A549 (cell line): ENCODE results near the gene GLCE. TPM values are rescaled to one million over a fixed set of nuclear protein-coding genes. Genes with fewer than 3 reads are reported as not detected.

Experiments used
- ATAC-seq, 2 experiments: fragments of 200-7000 bp in 1 of 2; fragments of >200 bp in 1 of 2; cut with Nextera tagmentation in 1 of 2; cut with Tn5 transposase in 1 of 2; 3 replicates each; pipeline versions ENCODE4 v1.8.0 to v1.9.1; 2018 to 2020; ENCODE audit warnings: mild to moderate bottlenecking in 1 of 2, moderate library complexity in 1 of 2
- CTCF ChIA-PET: fragments of 300-600 bp; sonication (Branson Sonifier 250); formaldehyde crosslinking; extraction: SDS; loops from one replicate; lab custom pipeline; 2021; ENCODE audit warnings: antibody characterized with exemption, inconsistent platforms; lab: Yijun Ruan, JAX
- POLR2A ChIA-PET: fragments of 350-600 bp; formaldehyde crosslinking; extraction: SDS; loops from one replicate; lab custom pipeline; 2021; ENCODE audit warnings: antibody characterized with exemption, inconsistent platforms; lab: Yijun Ruan, JAX
- DNase-seq, 2 experiments: peaks; one replicate each; pipeline versions ENCODE4 v3.0.0 to v3.0.0-alpha.2; 2011 to 2016; ENCODE audit warnings: low read depth in 1 of 2, low spot score in 1 of 2
- FAIRE-seq: peaks from 2 replicates; lab custom pipeline; 2011; peaks lifted over from hg19 to GRCh38; lab: Jason Lieb, UNC
- H3K27ac ChIP-seq, 2 experiments: fragments of >200 bp; sonication (Bioruptor Twin); formaldehyde crosslinking; 3 replicates each; pipeline ENCODE4 v1.5.1; 2016 to 2017
- H3K4me1 ChIP-seq: fragments of >200 bp; sonication (Bioruptor Twin); formaldehyde crosslinking; 3 replicates; pipeline ENCODE4 v1.6.1; 2016
- H3K4me2 ChIP-seq: fragments of >200 bp; sonication (Bioruptor Twin); formaldehyde crosslinking; 3 replicates; pipeline ENCODE4 v1.6.1; 2016
- H3K4me3 ChIP-seq: fragments of >200 bp; sonication (Bioruptor Twin); formaldehyde crosslinking; 3 replicates; pipeline ENCODE4 v1.5.1; 2016
- H3K9me3 ChIP-seq: fragments of >200 bp; sonication (Bioruptor Twin); formaldehyde crosslinking; 3 replicates; pipeline ENCODE4 v1.6.1; 2016
- CBX2 ChIP-seq: fragments of 200-600 bp; sonication (generic); IDR thresholded peaks from 2 replicates; pipeline ENCODE4 v1.6.1; 2016; ENCODE audit warnings: low read depth, mild to moderate bottlenecking, borderline replicate concordance
- CEBPB ChIP-seq, 2 experiments: fragments of >200 bp in 1 of 2; sonication (Bioruptor Twin) in 1 of 2; formaldehyde crosslinking in 1 of 2; IDR thresholded peaks; 2 replicates each; pipeline ENCODE4 v1.6.1; 2012 to 2016
- CHD4 ChIP-seq: fragments of 200-600 bp; sonication (generic); IDR thresholded peaks from 2 replicates; pipeline ENCODE4 v1.6.1; 2016; ENCODE audit warnings: antibody characterized with exemption, mild to moderate bottlenecking, borderline replicate concordance
- EHF ChIP-seq: fragments of 250-450 bp; sonication (Bioruptor Pico); IDR thresholded peaks from 2 replicates; pipeline ENCODE4 v1.5.0; 2020; ENCODE audit warnings: mild to moderate bottlenecking
- EP300 ChIP-seq, 2 experiments: fragments of >200 bp; sonication (Bioruptor Twin); formaldehyde crosslinking; IDR thresholded peaks; 2 replicates in 1 of 2; 3 replicates in 1 of 2; pipeline ENCODE4 v1.6.1; 2016 to 2017
- ESRRA ChIP-seq: fragments of 150-350 bp; IDR thresholded peaks from 2 replicates; pipeline ENCODE4 v1.6.1; 2014; ENCODE audit warnings: mild to moderate bottlenecking, low read length, borderline replicate concordance
- FOXS1 ChIP-seq: fragments of 250-450 bp; sonication (Bioruptor Pico); IDR thresholded peaks from 2 replicates; pipeline ENCODE4 v1.5.0; 2020; ENCODE audit warnings: mild to moderate bottlenecking, moderate library complexity
- HOXA7 ChIP-seq: fragments of 250-450 bp; sonication (Bioruptor Pico); IDR thresholded peaks from 2 replicates; pipeline ENCODE4 v1.5.0; 2020; ENCODE audit warnings: mild to moderate bottlenecking, moderate library complexity
- JUN ChIP-seq, 2 experiments: fragments of >200 bp; sonication (Bioruptor Twin); formaldehyde crosslinking; IDR thresholded peaks; 2 replicates in 1 of 2; 3 replicates in 1 of 2; pipeline ENCODE4 v1.6.1; 2016 to 2017
- JUNB ChIP-seq: fragments of >200 bp; sonication (Bioruptor Twin); formaldehyde crosslinking; IDR thresholded peaks from 2 replicates; pipeline ENCODE4 v1.6.1; 2016
- KDM1A ChIP-seq: fragments of 200-600 bp; sonication (generic); IDR thresholded peaks from 2 replicates; pipeline ENCODE4 v1.6.1; 2016; ENCODE audit warnings: low read depth, mild to moderate bottlenecking
- MAFK ChIP-seq: fragments of 450-650 bp; IDR thresholded peaks from 2 replicates; pipeline ENCODE4 v1.6.1; 2014; ENCODE audit not compliant: partially characterized antibody
- NR3C1 ChIP-seq: fragments of >200 bp; sonication (Bioruptor Twin); formaldehyde crosslinking; IDR thresholded peaks from 3 replicates; pipeline ENCODE4 v1.6.1; 2017
- PHF8 ChIP-seq: fragments of 200-600 bp; sonication (generic); IDR thresholded peaks from 2 replicates; pipeline ENCODE4 v1.6.1; 2016; ENCODE audit warnings: low read depth, mild to moderate bottlenecking, antibody characterized with exemption, moderate library complexity, borderline replicate concordance
- POLR2A ChIP-seq: IDR thresholded peaks from 2 replicates; pipeline ENCODE4 v1.6.1; 2012; ENCODE audit warnings: mild to moderate bottlenecking, low read length
- RCOR1 ChIP-seq: fragments of 150-350 bp; IDR thresholded peaks from 2 replicates; pipeline ENCODE4 v1.6.1; 2014; ENCODE audit warnings: antibody characterized with exemption, low read length, low read depth
- RFX5 ChIP-seq: fragments of 450-650 bp; IDR thresholded peaks from 2 replicates; pipeline ENCODE4 v1.7.1; 2014; ENCODE audit warnings: antibody characterized with exemption, mild to moderate bottlenecking, moderate library complexity
- SREBF2 ChIP-seq: fragments of 450-650 bp; IDR thresholded peaks from 2 replicates; pipeline ENCODE4 v1.6.1; 2014; ENCODE audit warnings: mild to moderate bottlenecking, moderate library complexity
- TFCP2L1 ChIP-seq: fragments of 250-450 bp; sonication (Bioruptor Pico); IDR thresholded peaks from 2 replicates; pipeline ENCODE4 v1.5.0; 2021; ENCODE audit warnings: mild to moderate bottlenecking
- TP53 ChIP-seq: fragments of 250-450 bp; sonication (Bioruptor Pico); IDR thresholded peaks from 2 replicates; pipeline ENCODE4 v1.5.0; 2021; ENCODE audit warnings: mild to moderate bottlenecking, moderate library complexity
- ZSCAN20 ChIP-seq: fragments of 250-450 bp; sonication (Bioruptor Pico); IDR thresholded peaks from 2 replicates; pipeline ENCODE4 v1.8.0; 2022; ENCODE audit warnings: mild to moderate bottlenecking, moderate library complexity
- WGBS: methylation state at CpG from one replicate; pipeline ENCODE4 v1.1.6; 2017; ENCODE audit errors: missing lambda C conversion rate; 5-methylcytosine and 5-hydroxymethylcytosine counted together
- polyA plus RNA-seq, 4 experiments: library from polyadenylated mRNA; depleted of rRNA in 3 of 4; stranded (reverse); fragments of >200 nt; fragmentation: RNase III in 1 of 4; extraction: RNeasy Plus Mini Kit Qiagen cat#74134 plus additional on column Dnase treatment in 1 of 4; gene quantifications; 2 replicates in 3 of 4; 3 replicates in 1 of 4; pipeline ENCODE4 v1.2.3, GENCODE V29; 2011 to 2017
- TF ChIP-seq, protein P1 (sequence below): fragments of 250-450 bp; sonication (Bioruptor Pico); IDR thresholded peaks from 2 replicates; pipeline ENCODE4 v1.5.0; 2021; ENCODE audit warnings: mild to moderate bottlenecking, moderate library complexity, borderline replicate concordance
- TF ChIP-seq, protein P2 (sequence below): fragments of 450-650 bp; IDR thresholded peaks from 2 replicates; pipeline ENCODE4 v1.6.1; 2014; ENCODE audit warnings: antibody characterized with exemption

GLCE gene
- polyA plus RNA-seq, 2 of the 4 experiments (the other 2 are of a cell fraction), result 19.6 to 41.8 TPM

- FAIRE-seq (no peak), ATAC-seq (no peak), DNase-seq (no peak)
- ChIA-PET CTCF (interaction anchor here (1.0 to 1.2 kb wide), 2 partner anchors 13 to 25 kb away, joined by 3 read pairs; no protein-coding TSS in a partner anchor), POLR2A (interaction anchor here (1.0 kb wide), 1 partner anchor 39 kb away, joined by 3 read pairs; the partner anchor contains the start of gene GLCE)
- H3K4me3 ChIP-seq, result no peak overlapping the region
- 87% methylated on average over 5 of the region's 5 CpGs for WGBS
- no peak for TF ChIP-seq FOXS1
- TF ChIP-seq CHD4, result no peak
- TF ChIP-seq NR3C1, result no peak
- TF ChIP-seq RCOR1, result no peak
- no peak for TF ChIP-seq JUN (IDR thresholded peaks at IDR 0.05)
- no peak for TF ChIP-seq KDM1A
- no peak for TF ChIP-seq ESRRA
- no peak for TF ChIP-seq EP300 (IDR thresholded peaks at IDR 0.05)
- TF ChIP-seq JUNB, result no peak
- no peak for TF ChIP-seq HOXA7
- no peaks in the 10 kb centered on the region for H3K9me3 ChIP-seq
- no peak overlapping the region for H3K4me2 ChIP-seq
- H3K27ac ChIP-seq, result no peak overlapping the region
- H3K4me1 ChIP-seq, result peaks cover 11% of the 10 kb centered on the region
Measured at GRCh38 chr15:69121198-69121828, 39.1 kb upstream of the GLCE start.

GRCh38 chr15:69125236-69125635 is 35.2 kb upstream of the GLCE start:
- no peak for FAIRE-seq
- H3K4me1 ChIP-seq, result peaks cover 24% of the 10 kb centered on the region
- TF ChIP-seq TFCP2L1 (CRISPR knock-in tag) (no peak), HOXA7 (no peak), MAFK (no peak), CBX2 (no peak), EHF (no peak), RFX5 (no peak), PHF8 (no peak), RCOR1 (no peak), TP53 (CRISPR knock-in tag) (no peak), SREBF2 (no peak), EP300 (IDR thresholded peaks at IDR 0.05) (no peak), ZSCAN20 (no peak), POLR2A (no peak)
- TF ChIP-seq, protein P1, sequence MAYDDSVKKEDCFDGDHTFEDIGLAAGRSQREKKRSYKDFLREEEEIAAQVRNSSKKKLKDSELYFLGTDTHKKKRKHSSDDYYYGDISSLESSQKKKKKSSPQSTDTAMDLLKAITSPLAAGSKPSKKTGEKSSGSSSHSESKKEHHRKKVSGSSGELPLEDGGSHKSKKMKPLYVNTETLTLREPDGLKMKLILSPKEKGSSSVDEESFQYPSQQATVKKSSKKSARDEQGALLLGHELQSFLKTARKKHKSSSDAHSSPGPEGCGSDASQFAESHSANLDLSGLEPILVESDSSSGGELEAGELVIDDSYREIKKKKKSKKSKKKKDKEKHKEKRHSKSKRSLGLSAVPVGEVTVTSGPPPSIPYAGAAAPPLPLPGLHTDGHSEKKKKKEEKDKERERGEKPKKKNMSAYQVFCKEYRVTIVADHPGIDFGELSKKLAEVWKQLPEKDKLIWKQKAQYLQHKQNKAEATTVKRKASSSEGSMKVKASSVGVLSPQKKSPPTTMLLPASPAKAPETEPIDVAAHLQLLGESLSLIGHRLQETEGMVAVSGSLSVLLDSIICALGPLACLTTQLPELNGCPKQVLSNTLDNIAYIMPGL (CRISPR knock-in tag), result no peak
- TF ChIP-seq, protein P2, sequence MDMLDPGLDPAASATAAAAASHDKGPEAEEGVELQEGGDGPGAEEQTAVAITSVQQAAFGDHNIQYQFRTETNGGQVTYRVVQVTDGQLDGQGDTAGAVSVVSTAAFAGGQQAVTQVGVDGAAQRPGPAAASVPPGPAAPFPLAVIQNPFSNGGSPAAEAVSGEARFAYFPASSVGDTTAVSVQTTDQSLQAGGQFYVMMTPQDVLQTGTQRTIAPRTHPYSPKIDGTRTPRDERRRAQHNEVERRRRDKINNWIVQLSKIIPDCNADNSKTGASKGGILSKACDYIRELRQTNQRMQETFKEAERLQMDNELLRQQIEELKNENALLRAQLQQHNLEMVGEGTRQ, result no peak
- TF ChIP-seq, all 56 proteins: peak for 0

DNA sequence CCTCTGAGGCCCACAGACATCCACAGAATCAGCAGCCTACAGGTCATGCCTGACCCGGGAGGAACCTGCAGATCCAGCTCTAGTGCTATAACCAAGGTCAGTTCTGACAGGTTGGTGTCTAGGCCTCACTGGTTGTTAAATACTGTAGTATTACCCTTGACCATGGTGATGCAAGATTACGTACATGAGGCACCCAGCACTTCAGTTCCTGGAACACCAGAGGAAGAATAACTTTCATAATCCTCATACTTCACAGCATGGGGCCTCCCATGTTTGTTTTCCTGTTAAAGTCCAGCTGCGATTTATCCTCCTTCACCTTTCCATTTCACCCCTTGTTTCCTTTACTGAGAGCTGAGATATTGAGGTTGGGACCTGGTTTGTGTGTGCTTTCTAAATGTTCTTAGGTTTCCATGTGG is 34.4 kb upstream of the GLCE start:
- H3K4me2 ChIP-seq, result peak overlapping the region; percentile 41
- CTCF ChIA-PET, result interaction anchor here (0.9 to 2.2 kb wide), 9 partner anchors 9 to 269 kb away, joined by 3 to 9 read pairs (median 4); no protein-coding TSS in a partner anchor

More at GRCh38 chr15:69125236-69125635, 35.2 kb upstream of the GLCE start:
- Histone ChIP-seq H3K4me3 (no peak overlapping the region), H3K4me2 (no peak overlapping the region), H3K9me3 (no peaks in the 10 kb centered on the region), H3K27ac (peak overlapping the region; percentile 35 to 75)
- POLR2A ChIA-PET, result no interaction called here
- 77% methylated on average over 8 of the region's 8 CpGs for WGBS
- ATAC-seq (no peak), DNase-seq (no peak)
- CTCF ChIA-PET, result interaction anchor here (0.9 to 1.9 kb wide), 7 partner anchors 10 to 140 kb away, joined by 3 to 8 read pairs (median 4); no protein-coding TSS in a partner anchor

More for the DNA sequence above, 34.4 kb upstream of the GLCE start:
- ATAC-seq, result peak; percentile 38 to 60; a peak in 4 of 6 replicates
- no peak for FAIRE-seq
- TF ChIP-seq CBX2, result no peak
- TF ChIP-seq CEBPB (IDR thresholded peaks at IDR 0.05), result peak; percentile 25 to 41; a peak in 2 of 4 replicates
- no peak for TF ChIP-seq MAFK
- Histone ChIP-seq H3K9me3 (no peaks in the 10 kb centered on the region), H3K4me3 (no peak overlapping the region), H3K4me1 (peaks cover 24% of the 10 kb centered on the region), H3K27ac (peak overlapping the region; percentile 35 to 75)
- POLR2A ChIA-PET, result no interaction called here
- WGBS, result 46% methylated on average over 3 of the region's 3 CpGs
- peak in 1 of 2 experiments; percentile 72 for DNase-seq
